ENCODE measurements around the gene NOS1AP.

NOS1AP gene

GRCh38 chr1:162177126-162177525, 107.6 kb downstream of the NOS1AP start:
- H3K79me2 ChIP-seq (ENCODE audit: insufficient read depth, low read length) = no peaks in the 10 kb centered on the region
- H3K4me2 ChIP-seq (ENCODE audit: low read length) = no peak overlapping the region
- no peaks in the 10 kb centered on the region for H3K9me2 ChIP-seq (ENCODE audit: low read depth, low read length)
- H2AFZ ChIP-seq (ENCODE audit: low read length) = no peak overlapping the region
- H3K27me3 ChIP-seq (ENCODE audit: insufficient read depth, low read length) = no peaks in the 10 kb centered on the region; the same call in 1 of the 2 replicates
- no peak overlapping the region for H3K27ac ChIP-seq (ENCODE audit: low read depth, low read length, poor library complexity, severe bottlenecking)
- H3K4me1 ChIP-seq (ENCODE audit: insufficient read depth, low read length, severe bottlenecking) = no peaks in the 10 kb centered on the region
- no peak overlapping the region for H3K4me3 ChIP-seq (ENCODE audit: low read depth, low read length, poor library complexity, severe bottlenecking)
- H4K20me1 ChIP-seq (ENCODE audit: insufficient read depth, low read length) = no peaks in the 10 kb centered on the region
- TF ChIP-seq EZH2 (IDR thresholded peaks at IDR 0.05; ENCODE audit: borderline replicate concordance, low read length) (no peak), CTCF (IDR thresholded peaks at IDR 0.05; ENCODE audit: low read length) (no peak)
- no peaks in the 10 kb centered on the region for H3K9me3 ChIP-seq (ENCODE audit: low read length)
- no peak overlapping the region for H3K9ac ChIP-seq (ENCODE audit: low read length)
- no peaks in the 10 kb centered on the region for H3F3A ChIP-seq (ENCODE audit: insufficient read depth, low read length)
- H3K36me3 ChIP-seq (ENCODE audit: insufficient read depth, low read length) = no peaks in the 10 kb centered on the region

- Histone ChIP-seq H3K4me1 (ENCODE audit: insufficient read depth, low read length, severe bottlenecking) (no peaks in the 10 kb centered on the region), H3K27me3 (ENCODE audit: insufficient read depth, low read length) (no peaks in the 10 kb centered on the region; the same call in 1 of the 2 replicates), H3K9ac (ENCODE audit: low read length) (no peak overlapping the region), H3K79me2 (ENCODE audit: insufficient read depth, low read length) (no peaks in the 10 kb centered on the region), H3F3A (ENCODE audit: insufficient read depth, low read length) (no peaks in the 10 kb centered on the region), H3K9me2 (ENCODE audit: low read depth, low read length) (no peaks in the 10 kb centered on the region), H3K9me3 (ENCODE audit: low read length) (no peaks in the 10 kb centered on the region), H3K36me3 (ENCODE audit: insufficient read depth, low read length) (no peaks in the 10 kb centered on the region), H4K20me1 (ENCODE audit: insufficient read depth, low read length) (no peaks in the 10 kb centered on the region), H2AFZ (ENCODE audit: low read length) (no peak overlapping the region), H3K27ac (ENCODE audit: low read depth, low read length, poor library complexity, severe bottlenecking) (no peak overlapping the region), H3K4me2 (ENCODE audit: low read length) (no peak overlapping the region), H3K4me3 (ENCODE audit: low read depth, low read length, poor library complexity, severe bottlenecking) (no peak overlapping the region)
- TF ChIP-seq EZH2 (IDR thresholded peaks at IDR 0.05; ENCODE audit: borderline replicate concordance, low read length) (no peak), CTCF (IDR thresholded peaks at IDR 0.05; ENCODE audit: low read length) (no peak)
These were observed 108.9 kb downstream of the NOS1AP start for GRCh38 chr1:162178432-162178831.

- no peak overlapping the region for H3K4me3 ChIP-seq (ENCODE audit: low read depth, low read length, poor library complexity, severe bottlenecking)
- H4K20me1 ChIP-seq (ENCODE audit: insufficient read depth, low read length) = no peaks in the 10 kb centered on the region
- no peak overlapping the region for H3K27ac ChIP-seq (ENCODE audit: low read depth, low read length, poor library complexity, severe bottlenecking)
- no peaks in the 10 kb centered on the region for H3K79me2 ChIP-seq (ENCODE audit: insufficient read depth, low read length)
- H3K9me2 ChIP-seq (ENCODE audit: low read depth, low read length) = no peaks in the 10 kb centered on the region
- no peak overlapping the region for H3K9ac ChIP-seq (ENCODE audit: low read length)
- no peaks in the 10 kb centered on the region; the same call in 1 of the 2 replicates for H3K27me3 ChIP-seq (ENCODE audit: insufficient read depth, low read length)
- H3K36me3 ChIP-seq (ENCODE audit: insufficient read depth, low read length) = no peaks in the 10 kb centered on the region
- no peaks in the 10 kb centered on the region for H3F3A ChIP-seq (ENCODE audit: insufficient read depth, low read length)
- no peak overlapping the region for H2AFZ ChIP-seq (ENCODE audit: low read length)
- TF ChIP-seq CTCF (IDR thresholded peaks at IDR 0.05; ENCODE audit: low read length) (no peak), EZH2 (IDR thresholded peaks at IDR 0.05; ENCODE audit: borderline replicate concordance, low read length) (no peak)
- no peaks in the 10 kb centered on the region for H3K4me1 ChIP-seq (ENCODE audit: insufficient read depth, low read length, severe bottlenecking)
- H3K4me2 ChIP-seq (ENCODE audit: low read length) = no peak overlapping the region
- no peaks in the 10 kb centered on the region for H3K9me3 ChIP-seq (ENCODE audit: low read length)
These were observed 109.6 kb downstream of the NOS1AP start for GRCh38 chr1:162179121-162179520.

Data from OCI-LY1 (cell line).